GM12878 (cell line): ENCODE data around the gene SERPINB6. TPM values are rescaled to one million over a fixed set of nuclear protein-coding genes. Genes with fewer than 3 reads are reported as not detected.

ENCODE experiments used
- BHLHE40 ChIP-seq, 2 experiments: fragments of 450-650 bp in 1 of 2; IDR thresholded peaks; 2 replicates each; pipeline ENCODE4 v1.6.1; 2011 to 2017; ENCODE audit warnings: low read depth in 2 of 2, borderline replicate concordance in 1 of 2, improper control_type of control experiment in 1 of 2, low read length in 1 of 2, mild to moderate bottlenecking in 1 of 2
- EGR1 ChIP-seq, 2 experiments: IDR thresholded peaks; 1 replicate in 1 of 2; 2 replicates in 1 of 2; pipeline ENCODE4 v1.6.1; 2011 to 2012; ENCODE audit warnings: low read depth in 2 of 2, low read length in 2 of 2, borderline replicate concordance in 1 of 2, mild to moderate bottlenecking in 1 of 2, moderate library complexity in 1 of 2
- GATAD2B ChIP-seq: fragments of 450-650 bp; conservative IDR thresholded peaks from 2 replicates; pipeline ENCODE4 v1.6.1; 2017; ENCODE audit warnings: low read depth, mild to moderate bottlenecking, moderate library complexity
- HCFC1 ChIP-seq: fragments of 150-350 bp; IDR thresholded peaks from 2 replicates; pipeline ENCODE4 v1.6.1; 2014; ENCODE audit warnings: low read length
- IKZF1 ChIP-seq: fragments of 450-650 bp; conservative IDR thresholded peaks from 2 replicates; pipeline ENCODE4 v1.6.1; 2017; ENCODE audit warnings: antibody characterized with exemption, mild to moderate bottlenecking
- MTA3 ChIP-seq: IDR thresholded peaks from 2 replicates; pipeline ENCODE4 v1.6.1; 2012; ENCODE audit warnings: low read length, inconsistent platforms, borderline replicate concordance
- MYB ChIP-seq: fragments of 150-350 bp; IDR thresholded peaks from 2 replicates; pipeline ENCODE4 v1.6.1; 2014; ENCODE audit warnings: mild to moderate bottlenecking, low read depth, low read length, borderline replicate concordance
- POLR2AphosphoS2 ChIP-seq: IDR thresholded peaks from 2 replicates; pipeline ENCODE4 v1.6.1; 2011; ENCODE audit warnings: low read depth, mild to moderate bottlenecking, low read length, improper control_type of control experiment, moderate library complexity
- ZNF207 ChIP-seq: fragments of 450-650 bp; IDR thresholded peaks from 2 replicates; pipeline ENCODE4 v1.6.1; 2014; ENCODE audit warnings: antibody characterized with exemption, mild to moderate bottlenecking, borderline replicate concordance
- polyA plus RNA-seq, 11 experiments: library from polyadenylated mRNA; depleted of rRNA in 4 of 11; unstranded in 6 of 11; stranded (reverse) in 5 of 11; fragments of >200 nt; fragmentation: Nextera tagmentation in 4 of 11; fragmentation: Illumina TruSeq in 1 of 11; extraction: Ambion mirVana in 4 of 11; extraction: Trizol in 1 of 11; gene quantifications; 1 replicate in 1 of 11; 2 replicates in 10 of 11; pipeline versions ENCODE4 v1.2.1 to v1.2.3, GENCODE V29; 2011 to 2016; ENCODE audit warnings: inconsistent platforms in 2 of 11, missing spikeins in 2 of 11, low read depth in 1 of 11
- total RNA-seq, 4 experiments: library from RNA; depleted of rRNA in 3 of 4; stranded (reverse); fragments of >200 nt in 3 of 4; fragmentation: Illumina TruSeq in 1 of 4; extraction: Trizol in 1 of 4; gene quantifications; 2 replicates each; pipeline versions ENCODE4 v1.2.1 to v1.2.3, GENCODE V29; 2013 to 2021
- TF ChIP-seq, protein P1 (sequence below): fragments of 450-650 bp; IDR thresholded peaks from 2 replicates; pipeline ENCODE4 v1.6.1; 2017; ENCODE audit warnings: antibody characterized with exemption, mild to moderate bottlenecking, moderate library complexity
- TF ChIP-seq, protein P2 (sequence below): IDR thresholded peaks from 2 replicates; pipeline ENCODE4 v1.6.1; 2011; ENCODE audit warnings: mild to moderate bottlenecking, low read depth, low read length, moderate library complexity; ENCODE audit not compliant: insufficient replicate concordance
- TF ChIP-seq, protein P3 (sequence below), 3 experiments: IDR thresholded peaks in 2 of 3; conservative IDR thresholded peaks in 1 of 3; 2 replicates each; pipeline ENCODE4 v1.5.1; 2011; ENCODE audit warnings: low read depth in 3 of 3, low read length in 3 of 3, mild to moderate bottlenecking in 3 of 3, control low read depth in 2 of 3, moderate library complexity in 2 of 3, inconsistent platforms in 1 of 3, mixed read lengths in 1 of 3; ENCODE audit not compliant: control insufficient read depth in 2 of 3, insufficient read depth in 1 of 3; ENCODE audit errors: extremely low read depth in 1 of 3
- TF ChIP-seq, protein P4 (sequence below): fragments of 450-650 bp; conservative IDR thresholded peaks from 2 replicates; pipeline ENCODE4 v1.6.1; 2017; ENCODE audit warnings: mild to moderate bottlenecking, moderate library complexity

Gene SERPINB6
- total and polyA plus RNA-seq, 10 of the 15 experiments (the other 5 are each of a cell fraction or from before 2014, with no cell fraction given), result 0.37 to 2.2 (median 0.68) TPM; not detected in 1

DNA sequence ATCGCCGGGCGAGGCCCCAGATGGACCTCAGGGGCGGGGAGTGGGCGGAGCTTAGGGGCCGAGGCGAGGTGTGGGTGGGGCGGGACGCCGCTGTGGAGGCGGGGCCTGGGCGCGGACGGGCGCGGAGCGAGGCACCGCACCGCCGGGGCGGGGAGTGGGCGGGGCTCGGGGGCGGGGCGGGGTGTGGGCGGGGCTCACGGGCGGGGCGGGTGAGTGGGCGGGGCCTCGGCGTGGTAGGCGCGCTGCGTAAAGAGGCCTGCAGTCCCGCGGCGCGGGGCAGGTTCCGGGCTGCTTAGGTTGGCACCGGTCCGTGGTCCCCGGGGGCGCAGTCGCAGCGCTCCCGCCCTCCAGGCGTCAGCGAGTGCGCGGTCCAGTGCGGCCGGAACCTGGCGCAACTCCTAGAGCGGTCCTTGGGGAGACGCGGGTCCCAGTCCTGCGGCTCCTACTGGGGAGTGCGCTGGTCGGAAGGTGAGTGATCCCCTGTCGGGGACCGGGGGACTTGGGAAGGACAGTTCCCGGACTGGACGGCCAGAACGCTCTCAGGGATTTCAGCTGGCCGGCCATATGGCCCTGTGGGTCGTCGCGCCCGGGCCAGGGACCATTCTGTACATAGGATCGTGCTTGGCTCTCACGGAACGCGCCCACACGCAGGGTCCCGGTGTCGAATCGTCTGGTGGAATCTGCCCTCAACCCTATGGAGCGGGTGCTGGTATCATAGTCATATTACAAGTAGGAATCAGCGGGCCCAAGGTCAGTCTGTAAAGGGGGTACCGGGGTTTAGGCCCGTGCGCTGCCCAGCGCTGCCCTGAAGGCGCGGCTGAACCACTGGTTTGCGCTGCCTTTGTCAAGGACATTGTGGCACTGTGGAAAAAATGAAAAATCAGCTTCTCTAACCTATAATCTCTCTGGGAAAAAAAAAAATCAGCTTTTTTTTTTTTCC lies 28.5 kb upstream of the SERPINB6 start, which contains the start of gene NQO2 (continued):
- TF ChIP-seq MYB, result no peak
- TF ChIP-seq MTA3, result no peak
- no peak for TF ChIP-seq ZNF207
- peak; percentile 62 for TF ChIP-seq GATAD2B
- TF ChIP-seq, protein P1, sequence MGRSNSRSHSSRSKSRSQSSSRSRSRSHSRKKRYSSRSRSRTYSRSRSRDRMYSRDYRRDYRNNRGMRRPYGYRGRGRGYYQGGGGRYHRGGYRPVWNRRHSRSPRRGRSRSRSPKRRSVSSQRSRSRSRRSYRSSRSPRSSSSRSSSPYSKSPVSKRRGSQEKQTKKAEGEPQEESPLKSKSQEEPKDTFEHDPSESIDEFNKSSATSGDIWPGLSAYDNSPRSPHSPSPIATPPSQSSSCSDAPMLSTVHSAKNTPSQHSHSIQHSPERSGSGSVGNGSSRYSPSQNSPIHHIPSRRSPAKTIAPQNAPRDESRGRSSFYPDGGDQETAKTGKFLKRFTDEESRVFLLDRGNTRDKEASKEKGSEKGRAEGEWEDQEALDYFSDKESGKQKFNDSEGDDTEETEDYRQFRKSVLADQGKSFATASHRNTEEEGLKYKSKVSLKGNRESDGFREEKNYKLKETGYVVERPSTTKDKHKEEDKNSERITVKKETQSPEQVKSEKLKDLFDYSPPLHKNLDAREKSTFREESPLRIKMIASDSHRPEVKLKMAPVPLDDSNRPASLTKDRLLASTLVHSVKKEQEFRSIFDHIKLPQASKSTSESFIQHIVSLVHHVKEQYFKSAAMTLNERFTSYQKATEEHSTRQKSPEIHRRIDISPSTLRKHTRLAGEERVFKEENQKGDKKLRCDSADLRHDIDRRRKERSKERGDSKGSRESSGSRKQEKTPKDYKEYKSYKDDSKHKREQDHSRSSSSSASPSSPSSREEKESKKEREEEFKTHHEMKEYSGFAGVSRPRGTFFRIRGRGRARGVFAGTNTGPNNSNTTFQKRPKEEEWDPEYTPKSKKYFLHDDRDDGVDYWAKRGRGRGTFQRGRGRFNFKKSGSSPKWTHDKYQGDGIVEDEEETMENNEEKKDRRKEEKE, result no peak
- TF ChIP-seq, protein P2, sequence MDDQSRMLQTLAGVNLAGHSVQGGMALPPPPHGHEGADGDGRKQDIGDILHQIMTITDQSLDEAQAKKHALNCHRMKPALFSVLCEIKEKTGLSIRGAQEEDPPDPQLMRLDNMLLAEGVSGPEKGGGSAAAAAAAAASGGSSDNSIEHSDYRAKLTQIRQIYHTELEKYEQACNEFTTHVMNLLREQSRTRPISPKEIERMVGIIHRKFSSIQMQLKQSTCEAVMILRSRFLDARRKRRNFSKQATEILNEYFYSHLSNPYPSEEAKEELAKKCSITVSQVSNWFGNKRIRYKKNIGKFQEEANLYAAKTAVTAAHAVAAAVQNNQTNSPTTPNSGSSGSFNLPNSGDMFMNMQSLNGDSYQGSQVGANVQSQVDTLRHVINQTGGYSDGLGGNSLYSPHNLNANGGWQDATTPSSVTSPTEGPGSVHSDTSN, result no peak
- 0 out of 3 replicates have a peak, but pooled peaks of 1 of the 2 experiments have one; percentile 22 for TF ChIP-seq EGR1 (IDR thresholded peaks at IDR 0.05; ENCODE audit: borderline replicate concordance in 1 of 2, low read depth in 2 of 2, low read length in 2 of 2)
- TF ChIP-seq POLR2AphosphoS2, result no peak
- TF ChIP-seq BHLHE40 (IDR thresholded peaks at IDR 0.05; ENCODE audit: borderline replicate concordance in 1 of 2, low read depth in 2 of 2, low read length in 1 of 2), result peak in 1 of 2 experiments; percentile 41; a peak in 2 of 4 replicates
- TF ChIP-seq IKZF1, result 0 out of 2 replicates have a peak, but pooled peaks have one; percentile 7
- TF ChIP-seq, protein P3, sequence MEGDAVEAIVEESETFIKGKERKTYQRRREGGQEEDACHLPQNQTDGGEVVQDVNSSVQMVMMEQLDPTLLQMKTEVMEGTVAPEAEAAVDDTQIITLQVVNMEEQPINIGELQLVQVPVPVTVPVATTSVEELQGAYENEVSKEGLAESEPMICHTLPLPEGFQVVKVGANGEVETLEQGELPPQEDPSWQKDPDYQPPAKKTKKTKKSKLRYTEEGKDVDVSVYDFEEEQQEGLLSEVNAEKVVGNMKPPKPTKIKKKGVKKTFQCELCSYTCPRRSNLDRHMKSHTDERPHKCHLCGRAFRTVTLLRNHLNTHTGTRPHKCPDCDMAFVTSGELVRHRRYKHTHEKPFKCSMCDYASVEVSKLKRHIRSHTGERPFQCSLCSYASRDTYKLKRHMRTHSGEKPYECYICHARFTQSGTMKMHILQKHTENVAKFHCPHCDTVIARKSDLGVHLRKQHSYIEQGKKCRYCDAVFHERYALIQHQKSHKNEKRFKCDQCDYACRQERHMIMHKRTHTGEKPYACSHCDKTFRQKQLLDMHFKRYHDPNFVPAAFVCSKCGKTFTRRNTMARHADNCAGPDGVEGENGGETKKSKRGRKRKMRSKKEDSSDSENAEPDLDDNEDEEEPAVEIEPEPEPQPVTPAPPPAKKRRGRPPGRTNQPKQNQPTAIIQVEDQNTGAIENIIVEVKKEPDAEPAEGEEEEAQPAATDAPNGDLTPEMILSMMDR (IDR thresholded peaks at IDR 0.05 in 2 of 3, conservative IDR thresholded peaks at IDR 0.05 in 1 of 3; ENCODE audit: control insufficient read depth in 2 of 3, extremely low read depth in 1 of 3, insufficient read depth in 1 of 3, low read depth in 3 of 3, low read length in 3 of 3), result no peak
- TF ChIP-seq, protein P4, sequence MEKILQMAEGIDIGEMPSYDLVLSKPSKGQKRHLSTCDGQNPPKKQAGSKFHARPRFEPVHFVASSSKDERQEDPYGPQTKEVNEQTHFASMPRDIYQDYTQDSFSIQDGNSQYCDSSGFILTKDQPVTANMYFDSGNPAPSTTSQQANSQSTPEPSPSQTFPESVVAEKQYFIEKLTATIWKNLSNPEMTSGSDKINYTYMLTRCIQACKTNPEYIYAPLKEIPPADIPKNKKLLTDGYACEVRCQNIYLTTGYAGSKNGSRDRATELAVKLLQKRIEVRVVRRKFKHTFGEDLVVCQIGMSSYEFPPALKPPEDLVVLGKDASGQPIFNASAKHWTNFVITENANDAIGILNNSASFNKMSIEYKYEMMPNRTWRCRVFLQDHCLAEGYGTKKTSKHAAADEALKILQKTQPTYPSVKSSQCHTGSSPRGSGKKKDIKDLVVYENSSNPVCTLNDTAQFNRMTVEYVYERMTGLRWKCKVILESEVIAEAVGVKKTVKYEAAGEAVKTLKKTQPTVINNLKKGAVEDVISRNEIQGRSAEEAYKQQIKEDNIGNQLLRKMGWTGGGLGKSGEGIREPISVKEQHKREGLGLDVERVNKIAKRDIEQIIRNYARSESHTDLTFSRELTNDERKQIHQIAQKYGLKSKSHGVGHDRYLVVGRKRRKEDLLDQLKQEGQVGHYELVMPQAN, result peak; percentile 56; the same call in 1 of the 2 replicates
- no peak for TF ChIP-seq HCFC1
